ENCODE measurements around the gene DAAM2. TPM values are rescaled to one million over a fixed set of nuclear protein-coding genes. Genes with fewer than 3 reads are reported as not detected.

Gene DAAM2
- total RNA-seq, 2 experiments from 2014 or later, result not detected

GRCh38 chr6:39879535-39879934 is 87.4 kb downstream of the DAAM2 start:
- POLR2A ChIA-PET, result no interaction called here
- Mint-ChIP-seq H3K36me3 (ENCODE audit: low read depth) (no peaks in the 10 kb centered on the region), H3K27ac (no peak overlapping the region), H3K4me1 (ENCODE audit: low read depth) (no peaks in the 10 kb centered on the region), H3K27me3 (no peaks in the 10 kb centered on the region), H3K4me3 (no peak overlapping the region), H3K9me3 (no peaks in the 10 kb centered on the region)
- no peak for TF ChIP-seq CTCF (IDR thresholded peaks at IDR 0.05)
- ATAC-seq (ENCODE audit: poor library complexity) (no peak), DNase-seq (no peak)
- Histone ChIP-seq H3K4me1 (ENCODE audit: insufficient read depth, low read length) (no peaks in the 10 kb centered on the region), H3K4me3 (ENCODE audit: low read length) (no peak overlapping the region), H3K27me3 (ENCODE audit: control insufficient read depth in 1 of 2, insufficient read depth in 2 of 2, low read length in 2 of 2) (no peaks in the 10 kb centered on the region), H3K36me3 (ENCODE audit: insufficient read depth, low read length) (no peaks in the 10 kb centered on the region), H3K27ac (ENCODE audit: low read depth in 1 of 2, low read length in 2 of 2) (no peak overlapping the region), H3K9me3 (ENCODE audit: control insufficient read depth in 1 of 2, insufficient read depth in 1 of 2, low read length in 2 of 2) (peaks cover 0 to 7% of the 10 kb centered on the region in 2 experiments)
- CTCF ChIA-PET, result no interaction called here
- intact Hi-C loops (cut with DNase I, micrococcal nuclease), result no loop called here

GRCh38 chr6:39880594-39880993 is 88.4 kb downstream of the DAAM2 start:
- no peak for TF ChIP-seq CTCF (IDR thresholded peaks at IDR 0.05)
- no peaks in the 10 kb centered on the region for H3K36me3 ChIP-seq (ENCODE audit: insufficient read depth, low read length)
- DNase-seq (no peak), ATAC-seq (ENCODE audit: poor library complexity) (no peak)
- H3K9me3 Mint-ChIP-seq, result no peaks in the 10 kb centered on the region
- CTCF ChIA-PET, result no interaction called here
- no peaks in the 10 kb centered on the region for H3K4me1 Mint-ChIP-seq (ENCODE audit: low read depth)
- no peaks in the 10 kb centered on the region for H3K4me1 ChIP-seq (ENCODE audit: insufficient read depth, low read length)
- peaks cover 0 to 7% of the 10 kb centered on the region in 2 experiments for H3K9me3 ChIP-seq (ENCODE audit: control insufficient read depth in 1 of 2, insufficient read depth in 1 of 2, low read length in 2 of 2)
- H3K36me3 Mint-ChIP-seq (ENCODE audit: low read depth), result no peaks in the 10 kb centered on the region
- H3K4me3 Mint-ChIP-seq, result no peak overlapping the region
- intact Hi-C loops (cut with DNase I, micrococcal nuclease), result no loop called here
- no peaks in the 10 kb centered on the region for H3K27me3 Mint-ChIP-seq
- POLR2A ChIA-PET, result no interaction called here
- no peak overlapping the region for H3K27ac Mint-ChIP-seq
- no peak overlapping the region for H3K27ac ChIP-seq (ENCODE audit: low read depth in 1 of 2, low read length in 2 of 2)
- H3K4me3 ChIP-seq (ENCODE audit: low read length), result no peak overlapping the region
- H3K27me3 ChIP-seq (ENCODE audit: control insufficient read depth in 1 of 2, insufficient read depth in 2 of 2, low read length in 2 of 2), result no peaks in the 10 kb centered on the region

DNA sequence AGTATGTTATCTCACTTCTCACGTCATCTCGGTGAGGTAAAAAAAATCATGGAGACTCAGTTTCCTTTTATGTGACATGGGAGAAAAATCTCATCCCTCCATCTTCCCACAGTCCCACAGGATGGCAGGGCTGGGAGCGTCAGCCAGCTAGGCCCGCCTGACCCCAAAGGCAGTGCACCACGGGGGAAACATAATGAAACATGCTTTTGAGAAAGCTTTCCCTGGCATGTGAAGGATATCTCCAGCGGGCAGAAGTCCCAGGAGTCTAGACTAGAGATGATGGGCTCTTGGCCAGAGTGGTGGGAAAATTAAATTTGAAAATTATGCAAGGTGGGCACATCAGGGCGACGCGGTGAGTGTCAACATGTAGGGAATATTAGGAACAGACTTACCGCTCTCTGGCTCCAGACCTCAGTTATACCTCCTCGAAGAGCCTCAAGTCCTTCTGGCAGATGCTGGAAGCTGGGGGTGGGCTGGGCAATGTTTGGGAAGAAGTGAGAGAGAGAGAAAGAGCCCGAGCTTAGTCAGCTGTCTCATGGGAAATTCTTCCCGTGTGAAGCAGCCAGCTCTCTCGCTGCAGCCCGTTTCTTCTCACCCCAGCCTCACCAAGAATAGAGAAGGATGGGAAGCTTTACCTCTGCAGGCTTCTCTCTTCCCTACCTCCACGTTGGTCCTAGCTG is 89.8 kb downstream of the DAAM2 start:
- no peak for DNase-seq
- no peaks in the 10 kb centered on the region for H3K36me3 Mint-ChIP-seq (ENCODE audit: low read depth)
- CTCF ChIA-PET, result no interaction called here
- no peak overlapping the region for H3K4me3 Mint-ChIP-seq
- H3K9me3 Mint-ChIP-seq, result no peaks in the 10 kb centered on the region
- no peaks in the 10 kb centered on the region for H3K4me1 ChIP-seq (ENCODE audit: insufficient read depth, low read length)
- intact Hi-C loops (cut with DNase I, micrococcal nuclease), result no loop called here
- H3K27me3 ChIP-seq (ENCODE audit: control insufficient read depth in 1 of 2, insufficient read depth in 2 of 2, low read length in 2 of 2), result no peaks in the 10 kb centered on the region
- peaks cover 0 to 7% of the 10 kb centered on the region in 2 experiments for H3K9me3 ChIP-seq (ENCODE audit: control insufficient read depth in 1 of 2, insufficient read depth in 1 of 2, low read length in 2 of 2)
- no peaks in the 10 kb centered on the region for H3K27me3 Mint-ChIP-seq
- H3K27ac Mint-ChIP-seq, result no peak overlapping the region
- H3K27ac ChIP-seq (ENCODE audit: low read depth in 1 of 2, low read length in 2 of 2), result no peak overlapping the region
- POLR2A ChIA-PET, result no interaction called here
- no peak overlapping the region for H3K4me3 ChIP-seq (ENCODE audit: low read length)
- no peaks in the 10 kb centered on the region for H3K4me1 Mint-ChIP-seq (ENCODE audit: low read depth)
- H3K36me3 ChIP-seq (ENCODE audit: insufficient read depth, low read length), result no peaks in the 10 kb centered on the region
- TF ChIP-seq CTCF (IDR thresholded peaks at IDR 0.05), result no peak
- ATAC-seq (ENCODE audit: poor library complexity), result no peak
